Measurements from ENCODE around the gene CYTH1.

The CYTH1 gene

GRCh38 chr17:78697122-78697521 is 85.0 kb downstream of the CYTH1 start:
- no peak overlapping the region for H3K4me3 ChIP-seq (ENCODE audit: severe bottlenecking)
- no peak overlapping the region for H3K27ac ChIP-seq (ENCODE audit: poor library complexity, severe bottlenecking)
- H3K36me3 ChIP-seq (ENCODE audit: low read depth): peaks cover 90% of the 10 kb centered on the region
- H3K27me3 ChIP-seq (ENCODE audit: insufficient read depth, poor library complexity, severe bottlenecking): no peaks in the 10 kb centered on the region
- no peak for DNase-seq (ENCODE audit: low spot score)
- H3K9me3 ChIP-seq (ENCODE audit: severe bottlenecking): no peaks in the 10 kb centered on the region
- TF ChIP-seq, protein P1, sequence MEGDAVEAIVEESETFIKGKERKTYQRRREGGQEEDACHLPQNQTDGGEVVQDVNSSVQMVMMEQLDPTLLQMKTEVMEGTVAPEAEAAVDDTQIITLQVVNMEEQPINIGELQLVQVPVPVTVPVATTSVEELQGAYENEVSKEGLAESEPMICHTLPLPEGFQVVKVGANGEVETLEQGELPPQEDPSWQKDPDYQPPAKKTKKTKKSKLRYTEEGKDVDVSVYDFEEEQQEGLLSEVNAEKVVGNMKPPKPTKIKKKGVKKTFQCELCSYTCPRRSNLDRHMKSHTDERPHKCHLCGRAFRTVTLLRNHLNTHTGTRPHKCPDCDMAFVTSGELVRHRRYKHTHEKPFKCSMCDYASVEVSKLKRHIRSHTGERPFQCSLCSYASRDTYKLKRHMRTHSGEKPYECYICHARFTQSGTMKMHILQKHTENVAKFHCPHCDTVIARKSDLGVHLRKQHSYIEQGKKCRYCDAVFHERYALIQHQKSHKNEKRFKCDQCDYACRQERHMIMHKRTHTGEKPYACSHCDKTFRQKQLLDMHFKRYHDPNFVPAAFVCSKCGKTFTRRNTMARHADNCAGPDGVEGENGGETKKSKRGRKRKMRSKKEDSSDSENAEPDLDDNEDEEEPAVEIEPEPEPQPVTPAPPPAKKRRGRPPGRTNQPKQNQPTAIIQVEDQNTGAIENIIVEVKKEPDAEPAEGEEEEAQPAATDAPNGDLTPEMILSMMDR (IDR thresholded peaks at IDR 0.05; ENCODE audit: poor library complexity, severe bottlenecking): no peak
- no peaks in the 10 kb centered on the region for H3K4me1 ChIP-seq (ENCODE audit: insufficient read depth, poor library complexity, severe bottlenecking)
- no peak for ATAC-seq (ENCODE audit: low read depth)

GRCh38 chr17:78696016-78696982 is 85.8 kb downstream of the CYTH1 start:
- TF ChIP-seq, protein P1 (IDR thresholded peaks at IDR 0.05; ENCODE audit: poor library complexity, severe bottlenecking): no peak
- ATAC-seq (ENCODE audit: low read depth): no peak
- no peak for DNase-seq (ENCODE audit: low spot score)
- Histone ChIP-seq H3K36me3 (ENCODE audit: low read depth) (peaks cover 90% of the 10 kb centered on the region), H3K27me3 (ENCODE audit: insufficient read depth, poor library complexity, severe bottlenecking) (no peaks in the 10 kb centered on the region), H3K4me3 (ENCODE audit: severe bottlenecking) (no peak overlapping the region), H3K4me1 (ENCODE audit: insufficient read depth, poor library complexity, severe bottlenecking) (no peaks in the 10 kb centered on the region), H3K9me3 (ENCODE audit: severe bottlenecking) (no peaks in the 10 kb centered on the region), H3K27ac (ENCODE audit: poor library complexity, severe bottlenecking) (no peak overlapping the region)

- peaks cover 85% of the 10 kb centered on the region for H3K36me3 ChIP-seq (ENCODE audit: low read depth)
- no peak for ATAC-seq (ENCODE audit: low read depth)
- no peak overlapping the region for H3K4me3 ChIP-seq (ENCODE audit: severe bottlenecking)
- H3K27me3 ChIP-seq (ENCODE audit: insufficient read depth, poor library complexity, severe bottlenecking): no peaks in the 10 kb centered on the region
- H3K27ac ChIP-seq (ENCODE audit: poor library complexity, severe bottlenecking): no peak overlapping the region
- DNase-seq (ENCODE audit: low spot score): no peak
- H3K4me1 ChIP-seq (ENCODE audit: insufficient read depth, poor library complexity, severe bottlenecking): no peaks in the 10 kb centered on the region
- TF ChIP-seq, protein P1 (IDR thresholded peaks at IDR 0.05; ENCODE audit: poor library complexity, severe bottlenecking): no peak
- no peaks in the 10 kb centered on the region for H3K9me3 ChIP-seq (ENCODE audit: severe bottlenecking)
These were observed 87.1 kb downstream of the CYTH1 start for GRCh38 chr17:78694805-78695531.

DNA sequence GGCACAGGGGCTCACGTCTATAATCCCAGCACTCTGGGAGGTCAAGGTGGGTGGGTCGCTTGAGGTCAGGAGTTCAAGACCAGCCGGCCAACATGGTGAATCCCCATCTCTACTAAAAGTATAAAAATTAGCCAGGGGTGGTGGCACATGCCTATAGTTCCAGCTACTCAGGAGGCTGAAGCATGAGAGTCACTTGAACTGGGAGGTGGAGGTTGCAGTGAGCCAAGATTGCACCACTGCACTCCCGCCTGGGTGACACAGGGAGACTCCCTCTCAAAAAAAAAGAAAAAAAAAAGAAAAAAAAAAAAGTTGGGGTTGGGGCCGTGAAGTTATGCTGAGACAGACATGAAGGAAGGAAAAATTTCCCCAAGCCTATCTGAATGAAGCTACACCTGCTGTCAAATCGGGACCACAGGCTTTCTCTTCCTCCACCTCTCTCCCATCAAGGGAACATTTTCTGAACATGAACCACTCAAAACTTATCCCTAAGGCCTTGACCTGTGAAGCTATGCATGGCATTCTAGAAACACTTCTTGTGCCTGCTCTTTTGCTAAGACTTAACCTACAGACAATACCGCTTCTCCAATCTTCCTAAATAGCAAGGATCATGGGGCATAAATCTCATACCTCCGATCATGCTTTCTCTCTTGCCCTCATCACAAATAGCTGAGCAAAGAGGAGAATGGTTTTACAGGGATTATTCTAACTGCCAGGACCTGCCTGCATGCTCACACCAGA is 88.6 kb downstream of the CYTH1 start:
- Histone ChIP-seq H3K4me3 (ENCODE audit: severe bottlenecking) (no peak overlapping the region), H3K27me3 (ENCODE audit: insufficient read depth, poor library complexity, severe bottlenecking) (no peaks in the 10 kb centered on the region), H3K27ac (ENCODE audit: poor library complexity, severe bottlenecking) (no peak overlapping the region), H3K4me1 (ENCODE audit: insufficient read depth, poor library complexity, severe bottlenecking) (no peaks in the 10 kb centered on the region), H3K36me3 (ENCODE audit: low read depth) (peaks cover 80% of the 10 kb centered on the region), H3K9me3 (ENCODE audit: severe bottlenecking) (no peaks in the 10 kb centered on the region)
- ATAC-seq (ENCODE audit: low read depth) (no peak), DNase-seq (ENCODE audit: low spot score) (no peak)
- TF ChIP-seq, protein P1 (IDR thresholded peaks at IDR 0.05; ENCODE audit: poor library complexity, severe bottlenecking): no peak

Measured in RWPE2 (cell line).